Fibroblast of lung (primary cell): Measurements from ENCODE around the gene TCF4.

Experiments used
- CTCF ChIP-seq, 2 donors: IDR thresholded peaks in 1 of 2; conservative IDR thresholded peaks in 1 of 2; 1 replicate in 1 of 2; 2 replicates in 1 of 2; pipeline ENCODE4 v1.5.1; 2011 to 2012; ENCODE audit warnings: low read length in 2 of 2, control low read depth in 1 of 2, inconsistent platforms in 1 of 2, low read depth in 1 of 2, mild to moderate bottlenecking in 1 of 2
- EZH2 ChIP-seq: IDR thresholded peaks from 2 replicates; pipeline ENCODE4 v1.5.1; 2012; ENCODE audit warnings: low read length, control low read depth, mild to moderate bottlenecking; ENCODE audit errors: missing control alignments

- TF ChIP-seq CTCF (conservative IDR thresholded peaks at IDR 0.05 in 1 of 2, IDR thresholded peaks at IDR 0.05 in 1 of 2; ENCODE audit: low read depth in 1 of 2, low read length in 2 of 2): no peak
- TF ChIP-seq EZH2: no peak
Observed at GRCh38 chr18:55246278-55246677, 341.7 kb downstream of the TCF4 start.
